HepG2 (cell line): ENCODE data around the gene INKA1. TPM values are rescaled to one million over a fixed set of nuclear protein-coding genes. Genes with fewer than 3 reads are reported as not detected.

Experiments
- AHR ChIP-seq: IDR thresholded peaks from 2 replicates; pipeline ENCODE4 v1.6.1; 2018; ENCODE audit warnings: missing genetic modification reagents, missing compliant biosample characterization
- DNMT3B ChIP-seq: conservative IDR thresholded peaks from 2 replicates; pipeline ENCODE4 v1.6.1; 2016; ENCODE audit warnings: missing biosample characterization, control low read depth
- GLI4 ChIP-seq: sonication (generic); formaldehyde crosslinking; IDR thresholded peaks from 2 replicates; pipeline ENCODE4 v1.5.1; 2020; ENCODE audit warnings: missing genetic modification reagents, mild to moderate bottlenecking, moderate library complexity, borderline replicate concordance
- HNRNPH1 ChIP-seq: fragments of 200-400 bp; formaldehyde crosslinking; optimal IDR thresholded peaks from 2 replicates; pipeline ENCODE3; 2017; ENCODE audit warnings: mild to moderate bottlenecking, low read depth, low read length
- MED13 ChIP-seq: sonication (generic); formaldehyde crosslinking; IDR thresholded peaks from 2 replicates; pipeline ENCODE4 v1.5.0; 2020; ENCODE audit warnings: missing genetic modification reagents
- RELA ChIP-seq: sonication (generic); formaldehyde crosslinking; IDR thresholded peaks from 2 replicates; pipeline ENCODE4 v1.4.0; 2020; ENCODE audit warnings: missing genetic modification reagents
- TBP ChIP-seq: sonication (generic); formaldehyde crosslinking; IDR thresholded peaks from 2 replicates; pipeline ENCODE4 v1.5.0; 2020; ENCODE audit warnings: missing genetic modification reagents
- TCF7L2 ChIP-seq: IDR thresholded peaks from 2 replicates; pipeline ENCODE4 v1.6.1; 2011; ENCODE audit warnings: mild to moderate bottlenecking, low read depth, low read length, moderate library complexity
- TMF1 ChIP-seq: sonication (generic); formaldehyde crosslinking; IDR thresholded peaks from 2 replicates; pipeline ENCODE4 v1.8.1; 2022; ENCODE audit warnings: low read depth, missing genetic modification reagents
- TOE1 ChIP-seq: sonication (generic); formaldehyde crosslinking; IDR thresholded peaks from 2 replicates; pipeline ENCODE4 v1.4.0; 2020; ENCODE audit warnings: mild to moderate bottlenecking, missing genetic modification reagents
- YEATS4 ChIP-seq: sonication (generic); formaldehyde crosslinking; IDR thresholded peaks from 2 replicates; pipeline ENCODE4 v1.4.0; 2020; ENCODE audit warnings: missing genetic modification reagents, borderline replicate concordance
- ZMYM4 ChIP-seq: sonication (generic); formaldehyde crosslinking; IDR thresholded peaks from 2 replicates; pipeline ENCODE4 v1.8.1; 2023; ENCODE audit warnings: mild to moderate bottlenecking, missing genetic modification reagents
- ZNF143 ChIP-seq: sonication (generic); formaldehyde crosslinking; IDR thresholded peaks from 2 replicates; pipeline ENCODE4 v1.4.0; 2020; ENCODE audit warnings: missing genetic modification reagents
- ZNF24 ChIP-seq: fragments of 450-650 bp; IDR thresholded peaks from 2 replicates; pipeline ENCODE4 v1.6.1; 2017; ENCODE audit warnings: antibody characterized with exemption, mild to moderate bottlenecking
- ZNF501 ChIP-seq: sonication (generic); formaldehyde crosslinking; IDR thresholded peaks from 2 replicates; pipeline ENCODE4 v1.5.1; 2020; ENCODE audit warnings: mild to moderate bottlenecking, moderate library complexity, missing genetic modification reagents
- ZNF660 ChIP-seq: sonication (generic); formaldehyde crosslinking; IDR thresholded peaks from 2 replicates; pipeline ENCODE4 v1.5.1; 2020; ENCODE audit warnings: mild to moderate bottlenecking, low read depth, missing genetic modification reagents, borderline replicate concordance
- ZNF720 ChIP-seq: sonication (generic); formaldehyde crosslinking; IDR thresholded peaks from 2 replicates; pipeline ENCODE4 v1.4.0; 2020; ENCODE audit warnings: missing genetic modification reagents
- polyA plus RNA-seq, 8 experiments: library from polyadenylated mRNA; depleted of rRNA in 3 of 8; stranded (reverse) in 7 of 8; unstranded in 1 of 8; fragments of >200 nt; fragmentation: Illumina TruSeq in 4 of 8; extraction: Trizol in 4 of 8; gene quantifications; 2 replicates each; pipeline versions ENCODE4 v1.2.1 to v1.2.3, GENCODE V29; 2011 to 2016; ENCODE audit warnings: low read depth in 4 of 8, missing spikeins in 1 of 8, mixed read lengths in 1 of 8; ENCODE audit not compliant: insufficient read depth in 1 of 8
- total RNA-seq, 5 experiments: library from RNA; depleted of rRNA; stranded (reverse); fragments of >200 nt; fragmentation: Illumina TruSeq; extraction: Trizol; gene quantifications; 2 replicates each; pipeline ENCODE4 v1.2.3, GENCODE V29; 2016; ENCODE audit warnings: low read depth in 1 of 5
- TF ChIP-seq, protein P1 (sequence below): sonication (generic); formaldehyde crosslinking; IDR thresholded peaks from 2 replicates; pipeline ENCODE4 v1.4.0; 2020; ENCODE audit warnings: missing genetic modification reagents
- TF ChIP-seq, protein P2 (sequence below): sonication (generic); formaldehyde crosslinking; IDR thresholded peaks from 2 replicates; pipeline ENCODE4 v1.5.1; 2020; ENCODE audit warnings: missing genetic modification reagents, mild to moderate bottlenecking, borderline replicate concordance
- TF ChIP-seq, protein P3 (sequence below): sonication (generic); formaldehyde crosslinking; IDR thresholded peaks from 2 replicates; pipeline ENCODE4 v1.5.0; 2020; ENCODE audit warnings: missing genetic modification reagents
- TF ChIP-seq, protein P4 (sequence below): sonication (generic); formaldehyde crosslinking; IDR thresholded peaks from 2 replicates; pipeline ENCODE4 v1.8.0; 2022; ENCODE audit warnings: mild to moderate bottlenecking, missing genetic modification reagents, borderline replicate concordance

INKA1 gene
- total and polyA plus RNA-seq, 2 of the 13 experiments (the other 11 are each of a cell fraction or from before 2014, with no cell fraction given) = 0.22 to 0.41 TPM

DNA sequence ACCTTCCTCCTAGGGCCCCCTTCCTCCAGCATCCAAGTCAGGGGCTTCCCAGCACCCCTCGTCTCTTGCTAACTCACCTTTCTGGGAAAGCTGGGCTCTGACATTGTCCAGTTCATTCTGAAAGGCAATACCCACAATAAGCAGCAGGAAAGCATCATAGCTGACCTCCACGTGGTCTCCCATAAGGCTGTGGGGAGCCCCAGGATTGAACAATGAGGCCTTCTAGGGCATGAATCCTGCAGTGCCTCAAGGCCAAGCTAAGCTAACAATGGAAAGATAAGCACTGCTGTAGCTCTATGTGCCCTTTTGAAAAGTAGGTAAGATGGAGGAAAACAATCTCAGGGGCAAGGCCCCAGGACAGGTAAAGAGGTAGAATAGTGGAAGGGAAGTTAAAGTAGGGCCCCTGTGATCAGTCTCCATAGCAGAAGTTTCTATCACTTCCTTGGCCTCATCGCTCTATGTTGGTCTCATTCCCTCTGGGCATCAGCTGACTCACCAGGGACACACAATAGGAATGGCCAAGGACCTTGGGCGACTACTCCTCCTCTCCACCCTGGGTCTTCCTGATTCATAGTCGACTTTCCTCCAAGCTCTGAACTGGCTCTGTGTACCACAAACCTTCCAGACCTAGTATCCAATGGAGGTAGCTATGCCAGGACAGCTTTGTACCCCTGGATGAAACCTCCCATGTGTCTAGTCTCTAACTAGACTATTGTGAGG, 41.6 kb downstream of the INKA1 start (continued):
- TF ChIP-seq, protein P1, sequence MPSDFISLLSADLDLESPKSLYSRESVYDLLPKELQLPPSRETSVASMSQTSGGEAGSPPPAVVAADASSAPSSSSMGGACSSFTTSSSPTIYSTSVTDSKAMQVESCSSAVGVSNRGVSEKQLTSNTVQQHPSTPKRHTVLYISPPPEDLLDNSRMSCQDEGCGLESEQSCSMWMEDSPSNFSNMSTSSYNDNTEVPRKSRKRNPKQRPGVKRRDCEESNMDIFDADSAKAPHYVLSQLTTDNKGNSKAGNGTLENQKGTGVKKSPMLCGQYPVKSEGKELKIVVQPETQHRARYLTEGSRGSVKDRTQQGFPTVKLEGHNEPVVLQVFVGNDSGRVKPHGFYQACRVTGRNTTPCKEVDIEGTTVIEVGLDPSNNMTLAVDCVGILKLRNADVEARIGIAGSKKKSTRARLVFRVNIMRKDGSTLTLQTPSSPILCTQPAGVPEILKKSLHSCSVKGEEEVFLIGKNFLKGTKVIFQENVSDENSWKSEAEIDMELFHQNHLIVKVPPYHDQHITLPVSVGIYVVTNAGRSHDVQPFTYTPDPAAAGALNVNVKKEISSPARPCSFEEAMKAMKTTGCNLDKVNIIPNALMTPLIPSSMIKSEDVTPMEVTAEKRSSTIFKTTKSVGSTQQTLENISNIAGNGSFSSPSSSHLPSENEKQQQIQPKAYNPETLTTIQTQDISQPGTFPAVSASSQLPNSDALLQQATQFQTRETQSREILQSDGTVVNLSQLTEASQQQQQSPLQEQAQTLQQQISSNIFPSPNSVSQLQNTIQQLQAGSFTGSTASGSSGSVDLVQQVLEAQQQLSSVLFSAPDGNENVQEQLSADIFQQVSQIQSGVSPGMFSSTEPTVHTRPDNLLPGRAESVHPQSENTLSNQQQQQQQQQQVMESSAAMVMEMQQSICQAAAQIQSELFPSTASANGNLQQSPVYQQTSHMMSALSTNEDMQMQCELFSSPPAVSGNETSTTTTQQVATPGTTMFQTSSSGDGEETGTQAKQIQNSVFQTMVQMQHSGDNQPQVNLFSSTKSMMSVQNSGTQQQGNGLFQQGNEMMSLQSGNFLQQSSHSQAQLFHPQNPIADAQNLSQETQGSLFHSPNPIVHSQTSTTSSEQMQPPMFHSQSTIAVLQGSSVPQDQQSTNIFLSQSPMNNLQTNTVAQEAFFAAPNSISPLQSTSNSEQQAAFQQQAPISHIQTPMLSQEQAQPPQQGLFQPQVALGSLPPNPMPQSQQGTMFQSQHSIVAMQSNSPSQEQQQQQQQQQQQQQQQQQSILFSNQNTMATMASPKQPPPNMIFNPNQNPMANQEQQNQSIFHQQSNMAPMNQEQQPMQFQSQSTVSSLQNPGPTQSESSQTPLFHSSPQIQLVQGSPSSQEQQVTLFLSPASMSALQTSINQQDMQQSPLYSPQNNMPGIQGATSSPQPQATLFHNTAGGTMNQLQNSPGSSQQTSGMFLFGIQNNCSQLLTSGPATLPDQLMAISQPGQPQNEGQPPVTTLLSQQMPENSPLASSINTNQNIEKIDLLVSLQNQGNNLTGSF (CRISPR knock-in tag) = no peak
- no peak for TF ChIP-seq AHR (CRISPR knock-in tag)
- TF ChIP-seq ZNF720 (CRISPR knock-in tag) = no peak
- TF ChIP-seq ZMYM4 (CRISPR knock-in tag) = peak; percentile 75
- TF ChIP-seq, protein P2, sequence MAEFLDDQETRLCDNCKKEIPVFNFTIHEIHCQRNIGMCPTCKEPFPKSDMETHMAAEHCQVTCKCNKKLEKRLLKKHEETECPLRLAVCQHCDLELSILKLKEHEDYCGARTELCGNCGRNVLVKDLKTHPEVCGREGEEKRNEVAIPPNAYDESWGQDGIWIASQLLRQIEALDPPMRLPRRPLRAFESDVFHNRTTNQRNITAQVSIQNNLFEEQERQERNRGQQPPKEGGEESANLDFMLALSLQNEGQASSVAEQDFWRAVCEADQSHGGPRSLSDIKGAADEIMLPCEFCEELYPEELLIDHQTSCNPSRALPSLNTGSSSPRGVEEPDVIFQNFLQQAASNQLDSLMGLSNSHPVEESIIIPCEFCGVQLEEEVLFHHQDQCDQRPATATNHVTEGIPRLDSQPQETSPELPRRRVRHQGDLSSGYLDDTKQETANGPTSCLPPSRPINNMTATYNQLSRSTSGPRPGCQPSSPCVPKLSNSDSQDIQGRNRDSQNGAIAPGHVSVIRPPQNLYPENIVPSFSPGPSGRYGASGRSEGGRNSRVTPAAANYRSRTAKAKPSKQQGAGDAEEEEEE (CRISPR knock-in tag) = no peak
- no peak for TF ChIP-seq GLI4 (CRISPR knock-in tag)
- no peak for TF ChIP-seq ZNF660 (CRISPR knock-in tag)
- no peak for TF ChIP-seq TMF1 (CRISPR knock-in tag)
- TF ChIP-seq TCF7L2 = no peak
- peak; percentile 85 for TF ChIP-seq ZNF143
- no peak for TF ChIP-seq DNMT3B (CRISPR knock-in tag)
- TF ChIP-seq YEATS4 (CRISPR knock-in tag) = peak; percentile 44; the same call in 1 of the 2 replicates
- TF ChIP-seq, protein P3, sequence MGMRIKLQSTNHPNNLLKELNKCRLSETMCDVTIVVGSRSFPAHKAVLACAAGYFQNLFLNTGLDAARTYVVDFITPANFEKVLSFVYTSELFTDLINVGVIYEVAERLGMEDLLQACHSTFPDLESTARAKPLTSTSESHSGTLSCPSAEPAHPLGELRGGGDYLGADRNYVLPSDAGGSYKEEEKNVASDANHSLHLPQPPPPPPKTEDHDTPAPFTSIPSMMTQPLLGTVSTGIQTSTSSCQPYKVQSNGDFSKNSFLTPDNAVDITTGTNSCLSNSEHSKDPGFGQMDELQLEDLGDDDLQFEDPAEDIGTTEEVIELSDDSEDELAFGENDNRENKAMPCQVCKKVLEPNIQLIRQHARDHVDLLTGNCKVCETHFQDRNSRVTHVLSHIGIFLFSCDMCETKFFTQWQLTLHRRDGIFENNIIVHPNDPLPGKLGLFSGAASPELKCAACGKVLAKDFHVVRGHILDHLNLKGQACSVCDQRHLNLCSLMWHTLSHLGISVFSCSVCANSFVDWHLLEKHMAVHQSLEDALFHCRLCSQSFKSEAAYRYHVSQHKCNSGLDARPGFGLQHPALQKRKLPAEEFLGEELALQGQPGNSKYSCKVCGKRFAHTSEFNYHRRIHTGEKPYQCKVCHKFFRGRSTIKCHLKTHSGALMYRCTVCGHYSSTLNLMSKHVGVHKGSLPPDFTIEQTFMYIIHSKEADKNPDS (CRISPR knock-in tag) = no peak
- TF ChIP-seq ZNF24 = no peak
- TF ChIP-seq TOE1 (CRISPR knock-in tag) = no peak
- no peak for TF ChIP-seq RELA (CRISPR knock-in tag)
- TF ChIP-seq HNRNPH1 = no peak
- TF ChIP-seq, protein P4, sequence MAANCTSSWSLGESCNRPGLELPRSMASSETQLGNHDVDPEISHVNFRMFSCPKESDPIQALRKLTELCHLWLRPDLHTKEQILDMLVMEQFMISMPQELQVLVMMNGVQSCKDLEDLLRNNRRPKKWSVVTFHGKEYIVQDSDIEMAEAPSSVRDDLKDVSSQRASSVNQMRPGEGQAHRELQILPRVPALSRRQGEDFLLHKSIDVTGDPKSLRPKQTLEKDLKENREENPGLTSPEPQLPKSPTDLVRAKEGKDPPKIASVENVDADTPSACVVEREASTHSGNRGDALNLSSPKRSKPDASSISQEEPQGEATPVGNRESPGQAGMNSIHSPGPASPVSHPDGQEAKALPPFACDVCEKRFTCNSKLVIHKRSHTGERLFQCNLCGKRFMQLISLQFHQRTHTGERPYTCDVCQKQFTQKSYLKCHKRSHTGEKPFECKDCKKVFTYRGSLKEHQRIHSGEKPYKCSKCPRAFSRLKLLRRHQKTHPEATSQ (CRISPR knock-in tag) = no peak
- no peak for TF ChIP-seq TBP
- TF ChIP-seq MED13 (CRISPR knock-in tag) = no peak
- TF ChIP-seq ZNF501 (CRISPR knock-in tag) = no peak
